ENCODE measurements around the gene LAMTOR2. TPM values are rescaled to one million over a fixed set of nuclear protein-coding genes. Genes with fewer than 3 reads are reported as not detected.
"Not testable (repeated sequence)": the region's sequence is repeated elsewhere in the genome, so short reads cannot be mapped to it uniquely, and the experiment has no call there.

The LAMTOR2 gene
- total RNA-seq, 4 donors from 2014 or later: 17.3 to 97.6 (median 38.1) TPM

GRCh38 chr1:156065871-156066270 is 11.3 kb downstream of the LAMTOR2 start:
- no peak for DNase-seq
- Histone ChIP-seq H3K4me3 (no peak overlapping the region), H3K27me3 (no peaks in the 10 kb centered on the region), H3K4me1 (no peaks in the 10 kb centered on the region), H3K36me3 (no peaks in the 10 kb centered on the region), H3K9me3 (no peaks in the 10 kb centered on the region), H3K27ac (no peak overlapping the region)
- intact Hi-C loops (cut with DNase I; ENCODE audit: low total_unique reads): no loop called here
- no peak for TF ChIP-seq CTCF (IDR thresholded peaks at IDR 0.05)
- TF ChIP-seq POLR2A (IDR thresholded peaks at IDR 0.05): no peak

- H3K27me3 ChIP-seq: no peaks in the 10 kb centered on the region
- H3K9me3 ChIP-seq: no peaks in the 10 kb centered on the region
- no peak overlapping the region for H3K4me3 ChIP-seq
- no peak for DNase-seq
- H3K27ac ChIP-seq: no peak overlapping the region
- no peaks in the 10 kb centered on the region for H3K36me3 ChIP-seq
- TF ChIP-seq CTCF (IDR thresholded peaks at IDR 0.05) (no peak), POLR2A (IDR thresholded peaks at IDR 0.05) (no peak)
- intact Hi-C loops (cut with DNase I; ENCODE audit: low total_unique reads): no loop called here
- no peaks in the 10 kb centered on the region for H3K4me1 ChIP-seq
Measured at GRCh38 chr1:156067262-156067661, 12.7 kb downstream of the LAMTOR2 start.

GRCh38 chr1:156069490-156070455 is 15.2 kb downstream of the LAMTOR2 start:
- Histone ChIP-seq H3K36me3 (no peaks in the 10 kb centered on the region), H3K27ac (no peak overlapping the region), H3K9me3 (no peaks in the 10 kb centered on the region), H3K27me3 (no peaks in the 10 kb centered on the region), H3K4me3 (no peak overlapping the region), H3K4me1 (no peaks in the 10 kb centered on the region)
- no peak for DNase-seq
- intact Hi-C loops (cut with DNase I; ENCODE audit: low total_unique reads): no loop called here
- TF ChIP-seq POLR2A (IDR thresholded peaks at IDR 0.05) (no peak), CTCF (IDR thresholded peaks at IDR 0.05) (no peak)

- no peaks in the 10 kb centered on the region for H3K36me3 ChIP-seq
- intact Hi-C loops (cut with DNase I; ENCODE audit: low total_unique reads): no loop called here
- no peaks in the 10 kb centered on the region for H3K27me3 ChIP-seq
- no peak overlapping the region for H3K4me3 ChIP-seq
- H3K9me3 ChIP-seq: no peaks in the 10 kb centered on the region
- DNase-seq: no peak
- H3K4me1 ChIP-seq: no peaks in the 10 kb centered on the region
- H3K27ac ChIP-seq: no peak overlapping the region
- TF ChIP-seq CTCF (IDR thresholded peaks at IDR 0.05) (no peak), POLR2A (IDR thresholded peaks at IDR 0.05) (no peak)
Measured at GRCh38 chr1:156070548-156070947, 16.0 kb downstream of the LAMTOR2 start.

GRCh38 chr1:156071332-156071816 is 16.8 kb downstream of the LAMTOR2 start:
- H3K4me3 ChIP-seq; intact Hi-C loops (cut with DNase I; ENCODE audit: low total_unique reads); H3K36me3 ChIP-seq; H3K9me3 ChIP-seq; H3K27me3 ChIP-seq; DNase-seq; H3K4me1 ChIP-seq; H3K27ac ChIP-seq: not testable (repeated sequence)

Measured in uterus (tissue), 4 donors.